ENCODE results near the gene MRPL39.
"Not testable (repeated sequence)": the region's sequence is repeated elsewhere in the genome, so short reads cannot be mapped to it uniquely, and the experiment has no call there.

MRPL39 gene

GRCh38 chr21:25607151-25608043, at the start of gene MRPL39:
Gene MRPL39, minus strand, starts transcription at chr21:25607481. Its CDS starts 6 bp downstream, at chr21:25607475.
- peak; percentile 75 for DNase-seq (ENCODE audit: low read depth in 2 of 2)

DNA sequence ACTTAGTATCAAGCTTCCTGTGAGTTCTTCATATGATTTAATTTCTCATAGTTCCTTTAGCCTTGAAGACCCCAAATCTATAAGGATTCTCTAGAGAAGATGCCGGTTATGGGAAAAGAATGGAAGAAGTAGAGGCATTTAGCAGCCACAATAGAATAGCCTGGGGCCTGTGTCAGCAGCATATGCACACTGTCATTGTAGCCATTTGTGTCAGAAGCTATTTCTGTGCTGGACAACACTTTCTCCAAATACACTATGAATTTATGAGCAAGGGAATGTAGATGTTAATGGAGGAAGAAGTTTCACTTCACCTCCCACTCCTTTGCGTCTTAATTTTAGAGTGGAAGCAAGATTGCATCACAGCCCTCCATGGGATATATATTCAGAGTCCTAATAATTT, 49.1 kb upstream of the MRPL39 start:
- no peak for DNase-seq (ENCODE audit: low read depth in 2 of 2)

DNA sequence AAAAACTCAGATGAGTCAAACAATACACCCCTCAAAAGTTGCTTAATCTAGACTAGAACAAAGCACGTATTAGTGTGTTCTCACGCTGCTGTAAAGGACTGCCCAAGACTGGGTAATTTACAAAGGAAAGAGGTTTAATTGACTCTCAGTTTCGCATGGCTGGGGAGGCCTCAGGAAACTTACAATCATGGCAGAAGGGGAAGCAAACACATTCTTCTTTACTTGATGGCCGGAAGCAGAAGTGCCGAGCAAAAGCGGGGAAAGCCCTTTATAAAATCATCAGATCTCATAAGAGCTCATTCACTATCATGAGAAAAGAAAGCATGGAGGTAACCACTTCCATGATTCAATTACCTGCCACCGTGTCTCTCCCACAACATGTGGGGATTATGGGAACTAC, 41.9 kb upstream of the MRPL39 start:
- no peak for DNase-seq (ENCODE audit: low read depth in 2 of 2)

DNA sequence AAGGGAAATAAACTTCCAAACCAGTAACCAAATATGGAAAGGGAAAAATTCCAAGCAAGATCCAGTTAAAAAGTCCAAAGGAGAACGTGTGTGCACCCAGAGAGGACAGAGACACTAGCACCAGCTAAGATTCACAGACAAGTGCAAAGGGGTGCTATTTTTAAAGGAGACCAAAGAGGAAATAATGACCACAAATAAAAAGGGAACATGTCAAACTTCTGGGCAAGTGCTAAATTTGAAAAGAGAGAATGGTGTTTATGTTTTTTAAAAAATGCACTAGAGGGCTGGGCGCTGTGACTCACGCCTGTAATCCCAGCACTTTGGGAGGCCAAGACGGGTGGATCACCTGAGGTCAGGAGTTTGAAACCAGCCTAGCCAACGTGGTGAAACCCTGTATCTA, 40.4 kb upstream of the MRPL39 start:
- no peak for DNase-seq (ENCODE audit: low read depth in 2 of 2)

DNA sequence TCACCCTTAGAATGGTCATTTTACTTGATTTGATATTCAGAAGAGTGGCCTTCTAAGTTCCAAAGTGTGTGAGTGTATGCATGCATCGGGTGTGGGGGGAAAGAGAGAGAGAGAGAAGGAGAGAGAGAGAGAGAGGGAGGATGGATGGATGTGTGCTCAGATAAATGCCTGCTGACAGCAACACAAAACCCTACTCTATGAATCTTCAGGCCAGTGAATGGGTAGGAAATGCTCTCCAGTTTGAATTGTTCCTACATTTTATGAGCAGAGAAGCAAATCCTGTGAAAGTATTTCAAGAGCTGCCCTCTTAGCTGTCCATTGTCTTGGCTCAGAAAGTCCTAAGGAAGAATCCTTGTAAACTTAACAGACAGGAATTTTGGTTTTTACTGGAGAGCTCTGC, 39.2 kb upstream of the MRPL39 start:
- DNase-seq (ENCODE audit: low read depth in 2 of 2) = no peak

DNA sequence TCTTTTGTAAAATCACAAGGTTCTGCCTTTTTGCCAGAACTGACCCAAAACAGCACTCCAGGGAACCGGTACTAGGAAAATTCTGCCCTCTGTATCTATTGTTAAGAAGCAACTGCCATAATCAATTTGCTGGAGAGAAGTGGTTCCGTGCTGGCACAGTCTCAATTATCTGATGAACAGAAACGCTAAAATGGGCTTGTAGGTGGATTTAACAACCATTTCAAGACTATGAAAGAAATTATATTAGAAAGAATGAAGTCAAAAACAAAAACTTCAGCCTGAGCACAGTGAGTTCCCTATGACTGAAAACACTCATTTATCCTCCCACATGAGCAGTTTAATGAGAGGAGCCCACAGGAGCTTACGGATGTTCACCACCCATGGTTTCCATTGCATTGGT, 36.2 kb upstream of the MRPL39 start:
- no peak for DNase-seq (ENCODE audit: low read depth in 2 of 2)

DNA sequence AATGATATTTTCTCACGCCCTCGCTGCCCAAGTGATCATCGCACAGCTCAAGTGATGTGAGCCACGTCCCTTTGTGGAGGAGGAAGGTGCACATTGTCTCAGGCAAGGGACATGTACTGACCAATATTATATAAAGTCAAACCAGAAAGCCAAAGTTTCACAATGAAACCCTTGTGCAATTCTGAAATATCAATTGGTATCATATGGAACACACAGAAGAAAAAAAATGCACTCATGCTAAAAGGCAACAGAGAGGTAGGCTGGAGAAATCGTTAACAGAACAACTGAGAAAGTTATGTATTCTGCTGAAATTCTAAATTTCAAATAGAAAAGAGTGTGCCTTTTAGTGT, 33.6 kb upstream of the MRPL39 start:
- DNase-seq (ENCODE audit: low read depth in 2 of 2) = no peak

DNA sequence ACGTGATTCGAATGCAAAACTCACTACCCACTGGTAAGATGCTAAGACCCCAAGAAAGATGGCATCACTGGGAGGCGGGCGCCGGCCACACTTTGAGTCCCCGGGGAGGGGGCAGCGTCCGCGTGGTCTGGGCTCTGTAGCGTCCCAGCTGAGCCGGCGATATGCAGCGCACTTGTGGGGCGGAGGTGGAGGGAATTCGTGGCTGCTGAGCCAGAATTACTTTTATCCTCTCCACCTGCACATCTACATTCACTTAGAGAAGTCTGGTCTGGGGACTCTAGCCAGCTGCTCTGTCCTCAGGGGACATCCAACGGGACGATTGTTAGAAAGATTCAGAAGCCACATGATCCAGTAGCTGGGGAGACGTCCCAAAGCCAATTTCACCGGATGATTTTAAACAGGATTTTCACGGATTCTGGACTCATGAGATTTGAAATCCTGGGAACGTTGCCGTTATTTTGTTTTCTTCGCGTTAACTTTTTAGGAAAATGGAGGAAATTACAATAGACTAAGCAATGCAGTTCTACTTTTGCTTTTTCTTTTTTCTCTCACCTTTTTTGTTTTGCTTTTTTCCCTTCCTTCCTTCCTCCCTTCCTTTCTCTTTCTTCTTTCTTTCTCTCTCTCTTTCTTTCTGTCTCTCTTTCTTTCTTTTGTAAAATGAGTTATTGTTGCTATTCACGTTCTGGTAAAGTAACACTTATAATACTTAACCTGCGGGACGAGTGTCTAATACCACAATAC, 33.1 kb upstream of the MRPL39 start:
- DNase-seq (ENCODE audit: low read depth in 2 of 2) = no peak

- no peak for DNase-seq (ENCODE audit: low read depth in 2 of 2)
Observed at GRCh38 chr21:25639551-25640201, 32.4 kb upstream of the MRPL39 start.

- peak in 1 of 2 experiments; percentile 28 for DNase-seq (ENCODE audit: low read depth in 2 of 2)
Observed at GRCh38 chr21:25638660-25639550, 31.6 kb upstream of the MRPL39 start, which contains the start of gene JAM2. Gene JAM2, plus strand, starts transcription at chr21:25639258. Its CDS starts 564 bp downstream, at chr21:25639822.

- DNase-seq (ENCODE audit: low read depth in 2 of 2) = no peak
Observed at GRCh38 chr21:25637851-25638659, 30.8 kb upstream of the MRPL39 start.

GRCh38 chr21:25636727-25637126, 29.4 kb upstream of the MRPL39 start:
- DNase-seq (ENCODE audit: low read depth in 2 of 2) = no peak

DNA sequence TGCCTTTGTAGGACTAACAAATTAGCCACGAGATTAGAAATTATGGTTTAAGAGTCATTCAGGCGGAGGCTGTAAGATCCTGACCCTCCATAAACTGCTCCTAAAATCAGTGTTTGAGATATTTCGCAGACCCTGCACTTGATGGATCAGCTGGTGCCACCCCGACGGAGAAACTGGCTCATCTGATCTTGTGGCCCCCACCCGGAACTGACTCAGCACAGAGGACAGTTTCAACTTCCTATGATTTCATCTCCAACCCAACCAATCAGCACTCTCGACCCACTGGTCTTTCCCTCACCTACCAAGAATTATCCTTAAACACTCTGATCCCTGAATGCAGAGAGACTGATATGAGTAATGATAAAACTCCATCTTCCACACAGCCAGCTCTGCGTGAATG, 28.0 kb upstream of the MRPL39 start:
- DNase-seq (ENCODE audit: low read depth in 2 of 2) = no peak

- DNase-seq (ENCODE audit: low read depth in 2 of 2) = no peak
Observed at GRCh38 chr21:25632296-25632695, 25.0 kb upstream of the MRPL39 start.

GRCh38 chr21:25626757-25627156, 19.5 kb upstream of the MRPL39 start:
- DNase-seq (ENCODE audit: low read depth in 2 of 2) = no peak

DNA sequence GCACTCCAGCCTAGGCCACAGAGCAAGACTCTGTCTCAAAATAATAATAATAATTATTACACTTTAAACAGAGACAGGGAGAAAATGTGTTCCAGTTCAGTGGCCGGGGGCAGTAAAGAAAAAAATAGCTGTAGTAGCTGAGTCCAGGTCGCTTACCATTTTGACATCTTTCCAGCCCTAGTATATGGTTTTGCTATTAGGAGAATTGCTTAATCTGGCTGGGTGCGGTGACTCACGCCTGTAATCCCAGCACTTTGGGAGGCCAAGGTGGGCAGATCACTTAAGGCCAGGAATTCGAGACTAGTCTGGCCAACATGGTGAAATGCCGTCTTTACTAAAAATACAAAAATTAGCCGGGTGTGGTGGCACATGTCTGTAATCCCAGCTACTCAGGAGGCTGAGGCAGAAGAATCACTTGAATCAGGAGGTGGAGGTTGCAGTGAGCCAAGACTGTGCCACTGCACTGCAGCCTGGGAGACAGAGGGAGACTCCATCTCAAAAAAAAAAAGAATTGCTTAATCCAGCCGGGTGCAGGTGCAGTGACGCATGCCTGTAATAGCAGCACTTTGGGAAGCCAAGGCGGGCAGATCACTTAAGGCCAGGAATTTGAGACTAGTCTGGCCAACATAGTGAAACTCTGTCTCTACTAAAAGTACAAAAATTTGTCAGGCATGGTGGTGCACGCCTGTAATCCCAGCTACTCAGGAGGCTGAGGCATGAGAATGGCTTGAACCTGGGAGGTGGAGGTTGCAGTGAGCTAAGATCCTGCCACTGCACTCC, 18.7 kb upstream of the MRPL39 start:
- not testable (repeated sequence) for DNase-seq (ENCODE audit: low read depth in 2 of 2)

GRCh38 chr21:25625036-25625435, 17.8 kb upstream of the MRPL39 start:
- DNase-seq (ENCODE audit: low read depth in 2 of 2) = no peak

DNA sequence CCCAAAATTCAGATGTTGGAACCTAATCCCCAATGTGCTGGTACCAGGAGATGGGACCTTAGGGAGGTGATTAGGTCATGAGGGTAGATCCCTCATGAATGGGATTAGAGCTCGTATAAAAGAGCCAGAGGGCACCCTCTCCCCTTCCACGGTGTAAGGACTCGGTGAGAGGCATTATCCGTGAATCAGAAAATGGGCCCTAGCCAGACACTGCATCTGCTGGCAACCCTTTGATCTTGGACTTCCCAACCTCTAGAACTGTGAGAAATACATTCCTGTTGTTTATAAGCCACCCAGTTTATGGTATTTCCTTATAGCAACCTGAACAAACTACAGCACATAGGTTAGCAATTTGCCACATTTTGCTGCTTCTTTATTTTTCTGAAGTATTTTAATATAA, 17.2 kb upstream of the MRPL39 start:
- no peak for DNase-seq (ENCODE audit: low read depth in 2 of 2)

GRCh38 chr21:25619198-25619597, 11.9 kb upstream of the MRPL39 start:
- DNase-seq (ENCODE audit: low read depth in 2 of 2) = no peak

GRCh38 chr21:25615880-25616279, 8.6 kb upstream of the MRPL39 start:
- no peak for DNase-seq (ENCODE audit: low read depth in 2 of 2)

All from fibroblast of skin of left quadriceps (primary cell).